HG03175 (cell line): ENCODE measurements around the gene TEX261.

Experiments
- ATAC-seq: cut with Tn5 transposase; IDR thresholded peaks from one replicate; pipeline ENCODE4 v1.9.1; 2021; ENCODE audit warnings: mild to moderate bottlenecking, moderate library complexity; ENCODE audit not compliant: unreplicated experiment

TEX261 gene

DNA sequence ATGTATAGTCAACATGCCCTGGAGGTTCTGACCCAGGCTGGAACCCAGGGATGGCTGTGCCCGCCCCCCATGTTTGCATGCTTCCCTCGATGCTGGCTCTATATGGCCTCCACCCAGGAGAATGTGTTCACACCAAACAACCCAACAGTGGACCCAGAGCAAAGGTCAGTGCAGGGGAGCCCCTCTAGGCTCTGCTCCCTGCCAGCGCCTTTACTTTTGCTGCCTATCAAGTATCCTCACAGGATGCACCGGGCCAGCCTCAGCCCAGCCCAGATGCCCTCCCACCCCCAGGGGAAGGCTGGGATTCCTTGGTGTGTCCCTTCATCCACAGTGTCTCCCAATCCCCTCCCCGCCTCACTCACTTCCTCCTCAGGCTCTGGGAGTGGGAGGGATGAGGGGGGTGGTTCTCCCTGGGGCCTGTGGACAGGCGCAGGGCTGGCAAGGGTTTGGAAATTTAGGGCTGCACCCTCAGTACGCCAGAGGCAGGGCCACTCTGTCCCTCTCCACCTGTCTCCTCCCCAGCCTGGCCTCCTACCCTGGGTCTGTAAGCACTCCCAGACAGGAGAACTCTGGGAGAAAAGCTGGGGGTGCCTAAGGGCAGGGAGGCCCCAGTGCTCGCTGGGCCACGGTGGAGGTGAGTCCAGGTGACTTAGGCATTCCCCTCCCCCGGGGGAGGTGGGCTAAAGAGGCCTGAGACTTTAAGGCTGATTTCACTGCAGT lies 56.6 kb downstream of the TEX261 start:
- no peak for ATAC-seq

DNA sequence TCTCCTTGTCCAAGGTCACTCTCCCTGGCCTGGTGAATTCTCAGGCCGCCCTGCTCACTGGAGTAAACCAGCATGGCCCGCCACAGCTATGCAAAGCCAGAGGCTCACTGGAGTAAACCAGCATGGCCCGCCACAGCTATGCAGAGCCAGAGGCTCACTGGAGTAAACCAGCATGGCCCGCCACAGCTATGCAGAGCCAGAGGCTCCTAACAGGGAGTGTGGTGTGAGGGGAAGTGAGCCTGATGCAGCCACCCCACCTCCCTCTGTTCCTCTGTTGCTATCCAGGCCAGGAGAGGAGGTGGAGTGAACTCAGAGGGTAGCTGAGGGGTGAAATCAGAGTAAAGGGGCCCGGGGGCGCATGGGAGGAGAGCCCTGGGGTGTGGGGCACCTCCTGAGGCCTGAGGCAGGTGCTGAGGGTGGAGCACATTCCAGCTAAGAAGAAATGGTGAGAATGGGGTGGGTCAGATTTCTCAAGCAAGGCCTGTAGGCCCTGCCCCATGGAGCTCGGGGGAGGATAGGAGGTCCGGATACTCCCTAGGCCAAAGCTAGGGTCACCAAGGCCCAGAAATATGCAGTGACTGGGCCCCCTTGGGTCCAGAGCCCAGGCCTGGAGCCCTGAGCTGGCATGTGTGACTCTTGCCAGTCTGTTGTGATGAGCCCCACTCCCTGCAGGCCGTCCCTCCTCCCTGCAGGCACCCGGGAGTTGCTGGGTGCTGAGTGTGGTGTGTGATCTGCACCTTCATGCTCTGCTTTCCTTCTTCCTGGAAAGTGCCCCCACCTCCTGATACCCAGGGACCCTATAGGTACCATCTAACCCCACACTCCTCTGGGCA lies 57.5 kb downstream of the TEX261 start:
- no peak for ATAC-seq

- no peak for ATAC-seq
Observed at GRCh38 chr2:70936165-70936978, 58.3 kb downstream of the TEX261 start.
